ENCODE measurements around the gene KRTAP6-3.

DNA sequence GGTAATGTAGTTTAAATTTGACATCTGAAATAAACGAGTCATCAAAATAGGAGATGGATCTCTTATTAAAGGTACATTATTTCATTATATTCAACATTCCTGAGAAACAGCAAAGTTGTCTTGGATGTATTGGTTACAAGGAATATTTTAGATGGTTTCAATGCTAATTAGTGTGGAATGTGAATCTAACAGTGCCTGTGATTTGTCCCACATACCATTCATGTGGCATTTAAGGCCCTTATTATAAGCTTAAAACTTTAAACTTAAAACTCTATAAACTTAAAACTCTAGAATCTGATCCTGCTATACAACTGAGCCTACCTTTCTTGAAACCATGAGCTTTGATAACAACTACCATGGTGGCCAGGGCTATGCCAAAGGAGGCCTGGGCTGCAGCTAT lies 8.5 kb downstream of the KRTAP6-3 start, which contains the start of gene KRTAP22-1:
- TF ChIP-seq CTCF (IDR thresholded peaks at IDR 0.05): no peak
- no peak for TF ChIP-seq POLR2A (IDR thresholded peaks at IDR 0.05)
